GM18867 (cell line): ENCODE measurements around the gene RNF8.
A peak's percentile ranks its signal among the peaks of the same experiment; 100 is the strongest.
"Not testable (repeated sequence)": the region's sequence is repeated elsewhere in the genome, so short reads cannot be mapped to it uniquely, and the experiment has no call there.

Experiments
- ATAC-seq: cut with Tn5 transposase; IDR thresholded peaks from one replicate; pipeline ENCODE4 v1.9.1; 2021; ENCODE audit warnings: mild to moderate bottlenecking, moderate library complexity; ENCODE audit not compliant: unreplicated experiment

Gene RNF8

GRCh38 chr6:37393381-37393929 lies 39.7 kb downstream of the RNF8 start:
- ATAC-seq, result no peak

DNA sequence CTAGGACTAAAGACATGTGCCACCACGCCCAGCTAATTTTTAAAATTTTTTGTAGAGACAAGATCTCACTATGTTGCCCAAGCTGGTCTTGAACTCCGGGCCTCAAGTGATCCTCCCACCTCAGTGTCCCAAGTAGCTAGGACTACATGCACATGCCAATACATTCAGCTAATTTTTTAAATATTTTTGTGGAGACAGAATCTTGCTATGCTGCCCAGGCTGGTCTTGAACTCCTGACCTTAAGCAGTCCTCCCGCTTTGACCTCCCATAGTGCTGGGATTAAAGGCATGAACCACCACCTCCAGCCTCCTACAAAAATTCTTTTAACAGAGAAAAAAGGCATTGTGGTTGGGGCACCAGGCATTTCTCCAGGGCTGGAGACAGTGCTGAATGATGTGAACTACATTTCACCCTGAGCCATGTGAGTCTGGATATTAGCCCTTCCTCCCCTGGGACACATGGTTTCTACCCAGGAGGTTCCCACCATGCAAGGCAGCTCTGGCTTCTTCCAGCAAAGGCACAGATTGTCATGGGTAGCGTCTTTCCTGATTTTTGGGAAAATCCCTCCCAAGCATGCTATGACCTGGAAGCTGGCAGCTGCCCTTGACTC lies 42.9 kb downstream of the RNF8 start:
- no peak for ATAC-seq

DNA sequence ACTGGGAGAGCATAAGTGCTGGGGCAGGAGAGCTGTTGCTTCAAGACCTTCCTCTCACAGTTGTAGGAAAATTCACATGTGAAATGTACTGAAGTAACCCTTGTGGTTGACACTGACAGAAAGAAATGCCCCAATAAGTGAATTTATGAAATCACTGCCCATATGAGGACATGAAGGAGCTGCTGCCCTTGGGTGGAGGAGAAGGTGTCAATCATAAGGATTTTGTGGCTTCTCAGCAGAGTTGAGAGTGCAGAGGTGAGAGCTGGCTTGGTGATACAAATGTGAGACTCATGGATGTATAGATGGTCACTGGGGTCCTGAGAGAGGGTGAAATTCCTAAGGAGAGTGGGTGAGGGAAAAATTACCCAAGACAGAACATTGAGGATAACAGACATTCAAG lies 45.3 kb downstream of the RNF8 start:
- no peak for ATAC-seq

DNA sequence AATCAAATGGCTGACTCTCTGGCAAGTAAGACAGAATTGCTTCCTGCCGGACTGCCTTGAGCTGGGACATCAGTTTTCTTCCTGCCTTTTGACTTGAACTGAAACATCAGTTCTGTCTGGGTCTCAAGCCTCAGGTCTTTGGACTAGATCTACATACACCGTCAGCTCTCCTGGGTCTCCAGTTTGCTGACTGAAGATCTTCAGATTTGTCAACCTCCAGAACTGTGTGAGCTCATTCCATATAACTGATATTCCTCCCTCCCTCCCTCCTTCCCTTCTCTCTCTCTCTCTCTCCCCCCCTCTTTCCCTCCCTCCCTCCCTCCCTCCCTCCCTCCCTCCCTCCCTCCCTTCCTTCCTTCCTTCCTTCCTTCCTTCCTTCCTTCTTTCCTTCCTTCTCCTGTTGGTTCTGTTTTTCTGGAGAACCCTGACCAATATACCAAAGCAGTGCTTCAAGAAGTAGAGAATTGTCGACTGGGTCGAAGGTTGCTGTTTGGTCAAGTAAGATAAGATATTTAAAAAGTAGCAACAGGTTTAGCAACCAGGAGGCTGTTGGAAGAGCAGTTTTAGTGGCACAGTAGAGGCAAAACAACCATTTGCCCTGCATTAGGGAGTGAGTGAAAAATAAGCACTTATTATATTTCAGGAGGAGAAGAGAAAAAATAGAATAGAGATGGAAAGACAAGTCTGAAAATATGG lies 46.2 kb downstream of the RNF8 start:
- ATAC-seq, result no peak

DNA sequence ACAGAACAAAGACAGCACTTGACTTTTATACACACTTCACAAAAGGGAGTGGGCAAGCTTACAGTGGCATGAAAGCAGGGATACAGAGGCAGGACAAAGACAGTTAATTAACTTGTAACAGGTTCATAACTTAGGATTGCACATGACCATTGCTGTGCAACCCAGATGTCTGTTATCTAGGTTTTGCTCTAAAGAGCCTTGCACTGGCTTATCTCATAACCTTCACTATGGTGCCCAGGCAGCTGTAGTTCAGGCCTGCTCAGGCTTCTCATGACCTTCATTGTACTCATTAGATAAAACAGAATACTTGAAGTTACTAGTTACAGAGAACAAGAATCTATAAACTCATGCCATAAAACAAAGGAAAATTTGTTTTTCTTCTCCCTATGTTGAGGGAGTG lies 47.9 kb downstream of the RNF8 start:
- not testable (repeated sequence) for ATAC-seq

- ATAC-seq, result no peak
These were observed 53.1 kb downstream of the RNF8 start for GRCh38 chr6:37406726-37407341.

- no peak for ATAC-seq
These were observed 54.2 kb downstream of the RNF8 start for GRCh38 chr6:37407948-37408347.

GRCh38 chr6:37409501-37409900 lies 55.7 kb downstream of the RNF8 start:
- ATAC-seq, result no peak

DNA sequence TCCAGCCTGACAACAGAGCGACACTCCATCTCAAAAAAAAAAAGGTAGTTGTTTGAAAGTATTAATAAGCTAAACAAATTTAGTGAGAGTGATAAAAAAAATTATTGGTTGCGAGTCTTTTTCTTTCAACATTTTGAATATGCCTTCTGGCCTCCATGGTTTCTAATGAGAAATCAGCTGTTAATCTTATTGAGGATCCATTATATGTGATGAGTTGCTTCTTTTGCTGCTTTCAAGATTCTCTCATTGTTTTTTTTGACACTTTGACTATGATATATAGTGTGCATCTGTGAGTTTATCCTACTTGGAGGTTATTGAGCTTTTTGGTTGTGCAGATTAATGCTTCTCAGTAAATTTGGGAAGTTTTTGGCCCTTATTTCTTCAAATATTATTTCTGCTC lies 63.6 kb downstream of the RNF8 start:
- ATAC-seq, result no peak

DNA sequence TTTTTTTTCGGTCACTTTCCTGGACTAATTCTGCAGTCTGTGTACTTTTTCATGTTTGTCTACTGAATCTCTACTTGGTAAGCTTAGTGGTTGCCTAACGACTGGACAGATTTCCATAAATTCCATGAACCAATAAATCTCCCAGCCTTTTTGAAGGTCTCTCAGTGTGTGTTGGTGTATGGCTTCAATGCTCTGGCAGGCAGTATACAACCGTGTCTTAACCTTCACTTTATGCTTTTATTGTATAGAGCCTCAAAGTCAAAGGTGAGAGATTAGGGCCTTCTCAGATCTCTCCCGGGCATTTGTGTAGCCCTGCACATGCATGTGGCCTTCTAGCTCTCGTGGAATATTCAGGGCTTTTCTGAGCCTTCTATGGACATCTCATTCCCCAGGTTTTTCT lies 64.9 kb downstream of the RNF8 start:
- no peak for ATAC-seq

GRCh38 chr6:37426058-37426944 lies 72.5 kb downstream of the RNF8 start:
- no peak for ATAC-seq

GRCh38 chr6:37426945-37427510 lies 73.2 kb downstream of the RNF8 start:
- ATAC-seq, result no peak

- no peak for ATAC-seq
These were observed 75.6 kb downstream of the RNF8 start for GRCh38 chr6:37429352-37429750.

DNA sequence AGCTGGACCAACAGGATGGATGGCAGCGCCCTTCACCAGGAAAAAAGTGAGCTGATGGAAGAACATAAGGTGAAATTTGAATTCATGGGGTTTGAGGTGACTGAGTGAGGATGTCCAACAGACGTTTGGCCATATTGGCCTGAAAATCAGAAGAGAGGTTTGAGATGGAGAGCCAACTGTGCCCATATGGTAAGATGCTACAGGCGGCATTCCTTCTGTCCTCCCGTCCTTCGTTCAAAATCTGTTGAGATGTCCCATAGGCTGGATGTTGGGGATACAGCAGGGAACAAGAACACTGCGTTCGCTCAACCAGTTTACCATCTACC lies 78.8 kb downstream of the RNF8 start:
- ATAC-seq, result no peak

GRCh38 chr6:37432916-37433656 lies 79.3 kb downstream of the RNF8 start, which contains the start of gene CMTR1:
TSS of gene CMTR1 (plus strand) at chr6:37433221. CDS start at chr6:37435630, 2,409 bp downstream.
- ATAC-seq, result peak; percentile 91

GRCh38 chr6:37433657-37434271 lies 80.0 kb downstream of the RNF8 start:
- ATAC-seq, result peak; percentile 26

GRCh38 chr6:37435373-37435772 lies 81.6 kb downstream of the RNF8 start:
- no peak for ATAC-seq

DNA sequence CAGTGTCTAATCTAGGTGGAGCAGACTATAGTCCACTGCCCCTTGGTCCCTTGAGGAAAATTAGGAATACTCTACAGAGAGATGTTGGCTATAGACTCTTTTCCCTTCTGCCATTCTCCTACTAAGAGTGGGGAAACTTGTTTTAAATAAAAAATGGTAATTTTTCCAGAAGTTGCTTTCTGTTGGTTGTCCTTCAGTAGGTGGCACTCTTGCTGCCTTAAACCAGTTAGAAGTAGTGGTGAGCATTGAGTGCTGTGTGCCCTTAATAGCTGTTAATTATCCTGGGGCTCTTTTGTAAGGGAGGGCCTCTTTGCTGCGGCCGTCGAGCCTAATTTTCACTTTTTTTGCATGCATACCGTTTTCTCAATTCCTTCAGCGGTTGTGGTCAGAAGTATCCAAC lies 82.0 kb downstream of the RNF8 start:
- no peak for ATAC-seq

DNA sequence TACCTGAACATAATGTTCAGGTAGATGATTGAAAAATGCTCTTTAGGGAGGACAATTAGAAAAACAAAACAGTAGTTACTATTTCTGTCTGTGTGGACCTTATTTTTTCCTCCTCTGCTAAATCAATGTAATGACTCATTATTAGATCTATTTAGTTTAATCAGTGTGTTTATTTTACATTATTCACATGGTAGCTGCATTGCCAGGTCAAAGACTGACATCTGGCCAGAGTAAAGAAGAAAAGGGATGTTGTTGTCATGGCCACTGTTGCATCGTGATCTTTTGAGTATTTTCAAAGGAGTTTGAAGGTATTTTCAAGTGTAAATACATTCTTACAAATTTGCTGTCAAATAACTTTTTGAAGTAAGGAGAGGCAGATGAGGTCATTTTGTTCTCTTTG lies 85.1 kb downstream of the RNF8 start:
- no peak for ATAC-seq

- ATAC-seq, result no peak
These were observed 87.9 kb downstream of the RNF8 start for GRCh38 chr6:37441651-37442050.
